Tibial nerve (tissue), 4 donors: Measurements from ENCODE around the gene ABCB9. TPM values are rescaled to one million over a fixed set of nuclear protein-coding genes. Genes with fewer than 3 reads are reported as not detected.

Experiments used
- DNase-seq, 2 donors: peaks; one replicate each; pipeline ENCODE4 v3.0.0-alpha.2; 2019; ENCODE audit warnings: low spot score in 2 of 2
- H3K27ac ChIP-seq, 4 donors: fragments of 200-600 bp; sonication (generic) in 3 of 4; one replicate each; pipeline ENCODE4 v1.5.1; 2017 to 2019; ENCODE audit warnings: mild to moderate bottlenecking in 1 of 4
- H3K27me3 ChIP-seq, 2 donors: fragments of 200-600 bp; sonication (generic) in 1 of 2; one replicate each; pipeline versions ENCODE4 v1.5.1 to v1.6.0; 2017 to 2019
- H3K36me3 ChIP-seq, 3 donors: fragments of 200-600 bp; sonication (generic); one replicate each; pipeline ENCODE4 v1.5.1; 2018 to 2019
- H3K4me1 ChIP-seq, 4 donors: fragments of 200-600 bp; sonication (generic) in 3 of 4; one replicate each; pipeline ENCODE4 v1.5.1; 2017 to 2019
- H3K4me3 ChIP-seq, 4 donors: fragments of 200-600 bp; sonication (generic) in 3 of 4; one replicate each; pipeline ENCODE4 v1.5.1; 2017 to 2019; ENCODE audit warnings: mild to moderate bottlenecking in 1 of 4, moderate library complexity in 1 of 4
- H3K9me3 ChIP-seq, 4 donors: fragments of 200-600 bp; sonication (generic) in 3 of 4; one replicate each; pipeline ENCODE4 v1.5.1; 2017 to 2019
- EP300 ChIP-seq, 2 donors: sonication (generic); formaldehyde crosslinking; IDR thresholded peaks; one replicate each; pipeline ENCODE4 v1.6.1; 2017; ENCODE audit warnings: antibody characterized with exemption in 2 of 2, mild to moderate bottlenecking in 1 of 2
- POLR2A ChIP-seq, 2 donors: fragments of 450-650 bp; IDR thresholded peaks; one replicate each; pipeline ENCODE4 v1.6.1; 2017; ENCODE audit warnings: antibody characterized with exemption in 2 of 2, mild to moderate bottlenecking in 2 of 2, moderate library complexity in 2 of 2
- WGBS, 2 donors: methylation state at CpG; one replicate each; pipeline ENCODE4 v1.1.5; 2018; 5-methylcytosine and 5-hydroxymethylcytosine counted together
- total RNA-seq, 4 donors: library from RNA; depleted of rRNA; stranded (reverse); fragments of >200 nt; gene quantifications; one replicate each; pipeline ENCODE4 v1.1.0, GENCODE V29; 2016
- TF ChIP-seq, protein P1 (sequence below), 5 experiments: fragments of 200-600 bp in 3 of 5; fragments of 450-650 bp in 2 of 5; sonication (generic) in 3 of 5; IDR thresholded peaks; one replicate each; pipeline ENCODE4 v1.5.1; 2016 to 2019; ENCODE audit warnings: antibody characterized with exemption in 5 of 5, mild to moderate bottlenecking in 3 of 5, moderate library complexity in 2 of 5

The ABCB9 gene
- total RNA-seq, 4 donors from 2014 or later = 4.2 to 11.4 (median 6.0) TPM

DNA sequence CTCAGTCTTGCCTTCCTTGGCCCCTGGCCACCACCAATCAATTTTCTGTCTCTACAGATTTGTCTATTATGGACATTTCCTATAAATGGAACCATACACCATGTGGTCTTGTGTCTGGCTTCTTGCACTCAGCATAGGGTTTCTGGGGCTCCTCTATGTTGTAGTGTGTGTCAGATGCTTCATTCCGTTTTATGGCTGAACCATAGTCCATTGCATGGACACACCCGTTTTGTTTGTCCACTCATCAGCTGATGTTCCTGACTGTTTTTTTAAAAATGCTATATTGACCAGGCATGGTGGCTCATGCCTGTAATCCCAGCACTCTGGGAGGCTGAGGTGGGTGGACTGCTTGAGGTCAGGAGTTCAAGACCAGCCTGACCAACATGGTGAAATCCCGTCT lies 35.2 kb upstream of the ABCB9 start:
- H3K27me3 ChIP-seq = no peaks in the 10 kb centered on the region
- no peaks in the 10 kb centered on the region for H3K9me3 ChIP-seq
- H3K27ac ChIP-seq = no peak overlapping the region
- no peak overlapping the region for H3K4me3 ChIP-seq
- WGBS, 2 donors = 92 to 94% methylated on average over 3 of the region's 3 CpGs
- H3K36me3 ChIP-seq = peaks cover 0 to 73% (median 0%) of the 10 kb centered on the region in 3 donors
- H3K4me1 ChIP-seq = peaks cover 0 to 13% (median 0%) of the 10 kb centered on the region in 4 donors
- DNase-seq = no peak
- TF ChIP-seq POLR2A (IDR thresholded peaks at IDR 0.05) (no peak), EP300 (IDR thresholded peaks at IDR 0.05) (no peak)
- TF ChIP-seq, protein P1, sequence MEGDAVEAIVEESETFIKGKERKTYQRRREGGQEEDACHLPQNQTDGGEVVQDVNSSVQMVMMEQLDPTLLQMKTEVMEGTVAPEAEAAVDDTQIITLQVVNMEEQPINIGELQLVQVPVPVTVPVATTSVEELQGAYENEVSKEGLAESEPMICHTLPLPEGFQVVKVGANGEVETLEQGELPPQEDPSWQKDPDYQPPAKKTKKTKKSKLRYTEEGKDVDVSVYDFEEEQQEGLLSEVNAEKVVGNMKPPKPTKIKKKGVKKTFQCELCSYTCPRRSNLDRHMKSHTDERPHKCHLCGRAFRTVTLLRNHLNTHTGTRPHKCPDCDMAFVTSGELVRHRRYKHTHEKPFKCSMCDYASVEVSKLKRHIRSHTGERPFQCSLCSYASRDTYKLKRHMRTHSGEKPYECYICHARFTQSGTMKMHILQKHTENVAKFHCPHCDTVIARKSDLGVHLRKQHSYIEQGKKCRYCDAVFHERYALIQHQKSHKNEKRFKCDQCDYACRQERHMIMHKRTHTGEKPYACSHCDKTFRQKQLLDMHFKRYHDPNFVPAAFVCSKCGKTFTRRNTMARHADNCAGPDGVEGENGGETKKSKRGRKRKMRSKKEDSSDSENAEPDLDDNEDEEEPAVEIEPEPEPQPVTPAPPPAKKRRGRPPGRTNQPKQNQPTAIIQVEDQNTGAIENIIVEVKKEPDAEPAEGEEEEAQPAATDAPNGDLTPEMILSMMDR (IDR thresholded peaks at IDR 0.05) = no peak

DNA sequence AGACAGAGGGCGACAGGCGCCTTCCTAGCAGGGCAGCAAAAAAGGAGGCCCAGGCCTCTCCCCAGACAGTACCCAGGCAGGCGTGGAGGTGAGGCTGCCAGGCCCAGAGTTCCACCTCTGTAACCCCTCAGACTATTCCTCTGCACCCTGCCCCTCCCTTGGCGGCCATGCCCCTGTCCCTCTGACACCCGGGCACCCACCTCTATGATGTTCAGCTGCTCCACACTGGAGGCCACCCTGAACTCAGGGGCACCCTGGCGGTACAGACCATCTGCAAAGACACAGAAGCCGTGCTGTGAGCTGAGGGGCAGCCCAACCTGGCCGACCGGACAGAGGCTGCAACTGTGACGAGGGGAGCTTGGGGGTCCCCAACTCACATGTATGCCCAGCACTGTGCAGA lies 34.3 kb upstream of the ABCB9 start:
- peaks cover 0 to 22% (median 0%) of the 10 kb centered on the region in 4 donors for H3K4me1 ChIP-seq
- DNase-seq = no peak
- H3K36me3 ChIP-seq = peaks cover 0 to 80% (median 0%) of the 10 kb centered on the region in 3 donors
- H3K9me3 ChIP-seq = no peaks in the 10 kb centered on the region
- no peak overlapping the region for H3K4me3 ChIP-seq
- WGBS, 2 donors = 93 to 99% methylated on average over 10 of the region's 10 CpGs
- no peaks in the 10 kb centered on the region for H3K27me3 ChIP-seq
- H3K27ac ChIP-seq = no peak overlapping the region
- TF ChIP-seq, protein P1 (IDR thresholded peaks at IDR 0.05) = no peak
- TF ChIP-seq POLR2A (IDR thresholded peaks at IDR 0.05) = no peak
- TF ChIP-seq EP300 (IDR thresholded peaks at IDR 0.05) = no peak

DNA sequence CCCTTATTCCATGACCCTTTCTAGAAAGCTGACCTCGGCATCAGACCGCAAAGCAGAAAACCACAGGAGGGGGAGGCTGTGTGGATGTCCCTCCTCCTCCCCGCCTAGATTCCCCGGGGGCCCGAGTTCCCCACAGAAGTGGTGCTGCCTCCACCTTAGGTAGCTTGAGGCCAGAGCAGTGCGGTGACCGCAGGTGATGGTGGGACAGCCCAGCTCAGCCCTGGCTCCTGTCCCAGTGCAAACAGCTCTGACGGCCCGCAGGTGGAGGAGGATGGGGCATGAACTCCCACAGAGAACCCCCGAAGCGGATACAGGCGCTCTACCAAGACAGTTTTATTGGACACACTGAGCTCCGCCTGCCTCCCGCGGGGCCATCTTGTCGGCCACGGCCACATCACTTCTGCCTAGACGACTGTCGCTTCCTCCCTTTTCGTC lies 33.7 kb upstream of the ABCB9 start:
- Histone ChIP-seq H3K9me3 (no peaks in the 10 kb centered on the region), H3K27ac (no peak overlapping the region), H3K4me3 (no peak overlapping the region), H3K27me3 (no peaks in the 10 kb centered on the region), H3K36me3 (peaks cover 0 to 78% (median 0%) of the 10 kb centered on the region in 3 donors), H3K4me1 (peaks cover 0 to 27% (median 0%) of the 10 kb centered on the region in 4 donors)
- 69% methylated on average over 19 to 20 of the region's 20 CpGs for WGBS, 2 donors
- DNase-seq = no peak
- TF ChIP-seq EP300 (IDR thresholded peaks at IDR 0.05) = no peak
- TF ChIP-seq, protein P1 (IDR thresholded peaks at IDR 0.05) = no peak
- TF ChIP-seq POLR2A (IDR thresholded peaks at IDR 0.05) = no peak

DNA sequence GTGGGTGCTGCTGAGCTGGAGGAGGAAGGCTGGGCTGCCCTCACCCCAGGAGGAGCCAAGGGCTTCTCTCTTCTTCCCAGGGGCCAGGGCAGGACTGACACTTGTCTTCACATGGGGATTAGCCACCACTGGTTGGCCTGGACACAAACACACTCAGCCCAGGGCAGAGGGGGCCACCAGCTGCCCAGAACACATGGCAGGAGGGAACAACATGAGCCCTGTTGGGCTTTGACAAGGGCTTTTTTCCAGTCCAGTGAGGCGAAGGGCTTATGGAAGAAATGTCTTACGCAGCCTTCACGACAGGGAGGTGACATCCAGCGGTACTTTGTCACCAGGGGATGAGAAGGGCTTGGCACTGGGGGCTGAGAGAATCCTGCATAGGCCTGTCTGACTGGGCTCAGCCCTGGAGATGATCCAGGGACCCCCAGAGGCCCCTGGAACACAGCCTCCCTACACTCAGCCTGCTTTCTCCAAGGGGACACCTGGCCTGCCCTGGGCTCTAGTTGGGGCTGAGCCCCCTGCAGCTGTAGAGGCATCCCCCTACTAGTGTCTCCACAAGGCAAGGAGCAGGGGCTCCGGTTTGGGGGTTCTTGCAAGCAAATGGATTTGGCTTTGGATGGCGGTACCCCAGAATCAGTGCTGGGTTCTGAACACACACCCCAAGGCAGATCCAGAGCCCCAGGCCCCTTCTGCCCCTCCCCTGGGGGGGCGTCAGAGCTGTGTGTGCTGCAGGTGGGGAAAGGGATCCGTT lies 33.1 kb upstream of the ABCB9 start:
- Histone ChIP-seq H3K9me3 (no peaks in the 10 kb centered on the region), H3K4me1 (peaks cover 0 to 27% (median 0%) of the 10 kb centered on the region in 4 donors), H3K27ac (no peak overlapping the region), H3K36me3 (peaks cover 0 to 78% (median 0%) of the 10 kb centered on the region in 3 donors), H3K4me3 (no peak overlapping the region), H3K27me3 (no peaks in the 10 kb centered on the region)
- no peak for DNase-seq
- TF ChIP-seq EP300 (IDR thresholded peaks at IDR 0.05) = no peak
- TF ChIP-seq POLR2A (IDR thresholded peaks at IDR 0.05) = no peak
- TF ChIP-seq, protein P1 (IDR thresholded peaks at IDR 0.05) = no peak
- WGBS, 2 donors = 85 to 86% methylated on average over 4 to 7 of the region's 8 CpGs

DNA sequence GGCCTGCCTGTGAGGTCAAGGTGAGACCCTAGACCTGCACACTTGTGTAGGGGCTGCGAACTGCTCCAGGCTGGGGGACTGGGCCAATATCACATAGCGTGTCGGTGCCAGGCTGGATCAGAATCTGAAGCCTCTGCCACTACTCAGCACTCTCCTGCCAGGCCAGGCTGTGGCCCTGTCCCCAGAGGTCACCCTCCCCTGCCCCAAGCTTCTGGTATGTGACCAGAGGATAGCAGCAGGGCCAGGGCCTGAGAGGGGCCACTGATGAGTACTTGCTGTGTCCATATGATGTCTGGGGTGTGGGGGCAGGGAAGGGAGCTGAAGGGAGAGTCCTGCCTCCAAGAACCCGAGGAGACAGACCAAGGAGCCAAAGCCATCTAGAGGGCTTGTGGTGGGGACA lies 32.1 kb upstream of the ABCB9 start:
- Histone ChIP-seq H3K9me3 (no peaks in the 10 kb centered on the region), H3K27ac (no peak overlapping the region), H3K27me3 (no peaks in the 10 kb centered on the region), H3K4me1 (peaks cover 0 to 27% (median 0%) of the 10 kb centered on the region in 4 donors), H3K4me3 (no peak overlapping the region), H3K36me3 (peaks cover 0 to 74% (median 0%) of the 10 kb centered on the region in 3 donors)
- WGBS, 2 donors = 36 to 72% methylated on average over 1 to 4 of the region's 4 CpGs
- TF ChIP-seq, protein P1 (IDR thresholded peaks at IDR 0.05) = no peak
- TF ChIP-seq EP300 (IDR thresholded peaks at IDR 0.05) (no peak), POLR2A (IDR thresholded peaks at IDR 0.05) (no peak)
- no peak for DNase-seq
